Neural cell (in vitro differentiated cells): ENCODE measurements around the gene SORCS1. TPM values are rescaled to one million over a fixed set of nuclear protein-coding genes. Genes with fewer than 3 reads are reported as not detected.

Experiments
- H2AFZ ChIP-seq: fragments of 200-600, 300-800 bp; sonication (generic), shearing (Covaris generic); 2 replicates; pipeline ENCODE4 v1.6.0; 2014; ENCODE audit warnings: low read depth, mild to moderate bottlenecking, antibody characterized with exemption, low read length, moderate library complexity
- H3F3A ChIP-seq: fragments of 200-600 bp; shearing (Covaris generic); 2 replicates; pipeline ENCODE4 v1.6.1; 2016; ENCODE audit warnings: mild to moderate bottlenecking, moderate library complexity, mixed read lengths, antibody characterized with exemption, low read length; ENCODE audit not compliant: insufficient read depth, poor library complexity, severe bottlenecking
- H3K27ac ChIP-seq: fragments of 200-600, 300-800 bp; sonication (generic), shearing (Covaris generic); 2 replicates; pipeline ENCODE4 v1.5.1; 2014; ENCODE audit warnings: mild to moderate bottlenecking, low read length, moderate library complexity
- H3K27me3 ChIP-seq: fragments of 300-800, 200-600 bp; sonication (generic), shearing (Covaris generic); 2 replicates; pipeline ENCODE4 v1.6.0; 2014; ENCODE audit warnings: mild to moderate bottlenecking, low read depth, low read length, moderate library complexity; ENCODE audit not compliant: insufficient read depth
- H3K36me3 ChIP-seq: fragments of 300-800, 200-600 bp; sonication (generic), shearing (Covaris generic); 2 replicates; pipeline ENCODE4 v1.5.1; 2014; ENCODE audit warnings: mild to moderate bottlenecking, antibody characterized with exemption, low read length, moderate library complexity; ENCODE audit not compliant: insufficient read depth
- H3K4me2 ChIP-seq: fragments of 300-800, 200-600 bp; sonication (generic), shearing (Covaris generic); 2 replicates; pipeline ENCODE4 v1.6.0; 2014; ENCODE audit warnings: mild to moderate bottlenecking, low read length
- H3K4me3 ChIP-seq: fragments of 300-800, 200-600 bp; sonication (generic), shearing (Covaris generic); 2 replicates; pipeline ENCODE4 v1.5.1; 2014; ENCODE audit warnings: mild to moderate bottlenecking, low read length, moderate library complexity
- H3K79me2 ChIP-seq: fragments of 200-600 bp; shearing (Covaris generic); replicated peaks from 2 replicates; pipeline ENCODE4 v1.6.0; 2014; ENCODE audit warnings: mild to moderate bottlenecking, low read length, moderate library complexity; ENCODE audit not compliant: insufficient read depth
- H3K9ac ChIP-seq: fragments of 300-800, 200-600 bp; sonication (generic), shearing (Covaris generic); 2 replicates; pipeline ENCODE4 v1.6.1; 2016; ENCODE audit warnings: mild to moderate bottlenecking, low read length, mixed read lengths
- H3K9me2 ChIP-seq: fragments of 200-600 bp; shearing (Covaris generic); 2 replicates; pipeline ENCODE4 v1.6.1; 2016; ENCODE audit warnings: mild to moderate bottlenecking, low read length, mixed read lengths; ENCODE audit not compliant: insufficient read depth
- H3K9me3 ChIP-seq: fragments of 200-600, 300-800 bp; sonication (generic), shearing (Covaris generic); 2 replicates; pipeline ENCODE4 v1.6.1; 2016; ENCODE audit warnings: mild to moderate bottlenecking, mixed run types, low read length, moderate library complexity, mixed read lengths
- H4K20me1 ChIP-seq: fragments of 200-600 bp; shearing (Covaris generic); 2 replicates; pipeline ENCODE4 v1.6.1; 2016; ENCODE audit warnings: mild to moderate bottlenecking, mixed run types; ENCODE audit not compliant: insufficient read depth
- EP300 ChIP-seq: fragments of 450-650 bp; conservative IDR thresholded peaks from 2 replicates; pipeline ENCODE4 v1.6.1; 2014; ENCODE audit warnings: antibody characterized with exemption, mild to moderate bottlenecking, moderate library complexity; ENCODE audit not compliant: poor library complexity, severe bottlenecking
- EZH2 ChIP-seq: fragments of 200-600, 300-800 bp; shearing (Covaris generic), sonication (generic); IDR thresholded peaks from 2 replicates; pipeline ENCODE4 v1.6.1; 2014; ENCODE audit warnings: antibody characterized with exemption, low read length, borderline replicate concordance, mild to moderate bottlenecking; ENCODE audit not compliant: insufficient read depth, poor library complexity, severe bottlenecking
- MXI1 ChIP-seq: fragments of 450-650 bp; conservative IDR thresholded peaks from 2 replicates; pipeline ENCODE4 v1.6.1; 2014; ENCODE audit warnings: antibody characterized with exemption, mild to moderate bottlenecking; ENCODE audit not compliant: poor library complexity, severe bottlenecking
- POLR2AphosphoS5 ChIP-seq: IDR thresholded peaks from 2 replicates; pipeline ENCODE4 v1.6.1; 2012
- RAD21 ChIP-seq: fragments of 450-650 bp; conservative IDR thresholded peaks from 2 replicates; pipeline ENCODE4 v1.6.1; 2014; ENCODE audit warnings: antibody characterized with exemption, mild to moderate bottlenecking, moderate library complexity
- SMC3 ChIP-seq: fragments of 450-650 bp; conservative IDR thresholded peaks from 2 replicates; pipeline ENCODE4 v1.6.1; 2014; ENCODE audit warnings: antibody characterized with exemption, mild to moderate bottlenecking, moderate library complexity; ENCODE audit not compliant: poor library complexity
- TAF1 ChIP-seq: IDR thresholded peaks from 2 replicates; pipeline ENCODE4 v1.6.1; 2012; ENCODE audit warnings: low read depth
- polyA plus RNA-seq: library from polyadenylated mRNA; depleted of rRNA; stranded (reverse); fragments of >200 nt; gene quantifications from 2 replicates; pipeline ENCODE4 v1.2.3, GENCODE V29; 2014
- TF ChIP-seq, protein P1 (sequence below): fragments of 450-650 bp; IDR thresholded peaks from 2 replicates; pipeline ENCODE4 v1.5.1; 2014; ENCODE audit warnings: antibody characterized with exemption, mild to moderate bottlenecking, moderate library complexity; ENCODE audit not compliant: poor library complexity, severe bottlenecking
- TF ChIP-seq, protein P2 (sequence below): IDR thresholded peaks from 2 replicates; pipeline ENCODE4 v1.6.1; 2012; ENCODE audit warnings: borderline replicate concordance

The SORCS1 gene
- polyA plus RNA-seq, 1 donor from 2014 or later: 27.0 TPM

DNA sequence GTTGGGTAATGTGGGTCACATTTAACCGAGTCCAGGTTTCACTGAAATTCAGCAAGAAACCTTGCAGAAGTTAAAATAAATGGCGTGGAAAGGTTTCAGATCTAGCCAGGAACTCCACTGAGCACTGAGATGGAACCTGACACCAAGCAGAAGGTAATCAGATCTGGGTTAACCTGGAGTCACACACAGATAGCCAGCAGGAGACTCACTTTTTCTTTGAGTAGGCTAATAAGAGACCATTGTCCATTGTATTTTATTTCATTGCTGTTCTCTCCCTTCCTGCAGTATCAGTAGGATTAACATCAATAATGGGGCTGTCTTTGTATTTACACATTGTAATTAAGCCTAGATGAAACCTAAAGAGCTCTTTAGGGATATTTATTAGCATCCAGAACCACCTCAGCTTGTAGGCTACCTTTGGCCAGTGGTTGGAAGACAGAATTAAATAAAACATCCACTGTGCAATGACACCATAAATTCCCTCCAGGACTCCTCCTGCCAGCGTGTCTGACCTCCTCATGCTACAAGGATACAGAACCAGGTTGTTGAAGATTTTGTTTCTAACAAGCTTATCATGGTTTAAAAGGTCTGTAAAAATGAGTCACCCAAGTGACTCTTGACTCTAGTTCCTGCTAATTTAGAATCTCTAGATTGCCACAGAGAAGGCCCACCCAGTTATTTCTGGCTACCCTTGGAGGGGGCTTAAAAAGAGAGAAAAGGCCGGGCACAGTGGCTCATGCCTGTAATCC lies 151.1 kb downstream of the SORCS1 start:
- Histone ChIP-seq H4K20me1 (no peaks in the 10 kb centered on the region), H3K9me3 (no peaks in the 10 kb centered on the region), H3K36me3 (no peaks in the 10 kb centered on the region), H3K4me3 (no peak overlapping the region), H3K27me3 (no peaks in the 10 kb centered on the region), H3K4me2 (no peak overlapping the region), H3F3A (no peaks in the 10 kb centered on the region), H3K27ac (no peak overlapping the region), H3K79me2 (no peaks in the 10 kb centered on the region), H2AFZ (no peak overlapping the region), H3K9ac (no peak overlapping the region), H3K9me2 (no peaks in the 10 kb centered on the region)
- TF ChIP-seq EZH2 (no peak), RAD21 (no peak), EP300 (no peak), SMC3 (no peak), POLR2AphosphoS5 (no peak), TAF1 (no peak), MXI1 (no peak)
- TF ChIP-seq, protein P1, sequence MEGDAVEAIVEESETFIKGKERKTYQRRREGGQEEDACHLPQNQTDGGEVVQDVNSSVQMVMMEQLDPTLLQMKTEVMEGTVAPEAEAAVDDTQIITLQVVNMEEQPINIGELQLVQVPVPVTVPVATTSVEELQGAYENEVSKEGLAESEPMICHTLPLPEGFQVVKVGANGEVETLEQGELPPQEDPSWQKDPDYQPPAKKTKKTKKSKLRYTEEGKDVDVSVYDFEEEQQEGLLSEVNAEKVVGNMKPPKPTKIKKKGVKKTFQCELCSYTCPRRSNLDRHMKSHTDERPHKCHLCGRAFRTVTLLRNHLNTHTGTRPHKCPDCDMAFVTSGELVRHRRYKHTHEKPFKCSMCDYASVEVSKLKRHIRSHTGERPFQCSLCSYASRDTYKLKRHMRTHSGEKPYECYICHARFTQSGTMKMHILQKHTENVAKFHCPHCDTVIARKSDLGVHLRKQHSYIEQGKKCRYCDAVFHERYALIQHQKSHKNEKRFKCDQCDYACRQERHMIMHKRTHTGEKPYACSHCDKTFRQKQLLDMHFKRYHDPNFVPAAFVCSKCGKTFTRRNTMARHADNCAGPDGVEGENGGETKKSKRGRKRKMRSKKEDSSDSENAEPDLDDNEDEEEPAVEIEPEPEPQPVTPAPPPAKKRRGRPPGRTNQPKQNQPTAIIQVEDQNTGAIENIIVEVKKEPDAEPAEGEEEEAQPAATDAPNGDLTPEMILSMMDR: no peak
- TF ChIP-seq, protein P2, sequence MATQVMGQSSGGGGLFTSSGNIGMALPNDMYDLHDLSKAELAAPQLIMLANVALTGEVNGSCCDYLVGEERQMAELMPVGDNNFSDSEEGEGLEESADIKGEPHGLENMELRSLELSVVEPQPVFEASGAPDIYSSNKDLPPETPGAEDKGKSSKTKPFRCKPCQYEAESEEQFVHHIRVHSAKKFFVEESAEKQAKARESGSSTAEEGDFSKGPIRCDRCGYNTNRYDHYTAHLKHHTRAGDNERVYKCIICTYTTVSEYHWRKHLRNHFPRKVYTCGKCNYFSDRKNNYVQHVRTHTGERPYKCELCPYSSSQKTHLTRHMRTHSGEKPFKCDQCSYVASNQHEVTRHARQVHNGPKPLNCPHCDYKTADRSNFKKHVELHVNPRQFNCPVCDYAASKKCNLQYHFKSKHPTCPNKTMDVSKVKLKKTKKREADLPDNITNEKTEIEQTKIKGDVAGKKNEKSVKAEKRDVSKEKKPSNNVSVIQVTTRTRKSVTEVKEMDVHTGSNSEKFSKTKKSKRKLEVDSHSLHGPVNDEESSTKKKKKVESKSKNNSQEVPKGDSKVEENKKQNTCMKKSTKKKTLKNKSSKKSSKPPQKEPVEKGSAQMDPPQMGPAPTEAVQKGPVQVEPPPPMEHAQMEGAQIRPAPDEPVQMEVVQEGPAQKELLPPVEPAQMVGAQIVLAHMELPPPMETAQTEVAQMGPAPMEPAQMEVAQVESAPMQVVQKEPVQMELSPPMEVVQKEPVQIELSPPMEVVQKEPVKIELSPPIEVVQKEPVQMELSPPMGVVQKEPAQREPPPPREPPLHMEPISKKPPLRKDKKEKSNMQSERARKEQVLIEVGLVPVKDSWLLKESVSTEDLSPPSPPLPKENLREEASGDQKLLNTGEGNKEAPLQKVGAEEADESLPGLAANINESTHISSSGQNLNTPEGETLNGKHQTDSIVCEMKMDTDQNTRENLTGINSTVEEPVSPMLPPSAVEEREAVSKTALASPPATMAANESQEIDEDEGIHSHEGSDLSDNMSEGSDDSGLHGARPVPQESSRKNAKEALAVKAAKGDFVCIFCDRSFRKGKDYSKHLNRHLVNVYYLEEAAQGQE: no peak

DNA sequence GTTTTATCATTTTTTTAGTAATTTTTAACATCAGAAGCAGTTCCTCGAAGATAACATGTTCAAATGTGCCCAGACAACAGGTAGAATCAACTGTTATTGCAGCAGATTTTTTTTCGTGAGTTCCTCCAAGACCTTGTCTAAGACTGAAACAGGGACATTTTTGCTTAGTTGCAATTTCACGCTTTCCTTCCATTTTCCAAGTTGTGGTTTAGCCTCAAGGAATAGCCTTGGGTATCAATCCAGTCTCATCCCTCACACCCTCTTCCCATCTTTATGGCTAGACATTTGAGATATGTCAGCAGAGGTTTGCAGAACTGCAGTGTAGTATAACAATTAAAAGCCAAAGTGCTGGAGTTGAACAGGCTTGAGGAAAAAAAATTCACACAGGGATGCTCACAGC lies 152.5 kb downstream of the SORCS1 start:
- Histone ChIP-seq H3K79me2 (no peaks in the 10 kb centered on the region), H4K20me1 (no peaks in the 10 kb centered on the region), H2AFZ (no peak overlapping the region), H3K36me3 (no peaks in the 10 kb centered on the region), H3K9ac (no peak overlapping the region), H3K9me2 (no peaks in the 10 kb centered on the region), H3K9me3 (no peaks in the 10 kb centered on the region), H3K4me3 (no peak overlapping the region), H3K4me2 (no peak overlapping the region), H3F3A (no peaks in the 10 kb centered on the region), H3K27me3 (no peaks in the 10 kb centered on the region), H3K27ac (no peak overlapping the region)
- TF ChIP-seq, protein P2: no peak
- TF ChIP-seq TAF1: no peak
- no peak for TF ChIP-seq EP300
- no peak for TF ChIP-seq SMC3
- TF ChIP-seq EZH2: no peak
- no peak for TF ChIP-seq POLR2AphosphoS5
- TF ChIP-seq RAD21: no peak
- TF ChIP-seq, protein P1: no peak
- no peak for TF ChIP-seq MXI1
